Karpas-422 (cell line): ENCODE results near the gene LCP1. TPM values are rescaled to one million over a fixed set of nuclear protein-coding genes. Genes with fewer than 3 reads are reported as not detected.

Experiments
- DNase-seq: peaks from one replicate; pipeline ENCODE4 v3.0.0-alpha.2; 2015
- H2AFZ ChIP-seq: fragments of 200-600 bp; sonication (generic); 2 replicates; pipeline ENCODE4 v1.6.1; 2014; ENCODE audit warnings: antibody characterized with exemption, low read length, mixed read lengths
- H3K27ac ChIP-seq: fragments of 200-600 bp; sonication (generic); 2 replicates; pipeline ENCODE4 v1.5.1; 2014; ENCODE audit warnings: mild to moderate bottlenecking, low read length, moderate library complexity
- H3K27me3 ChIP-seq: fragments of 200-600 bp; sonication (generic); 2 replicates; pipeline ENCODE4 v1.6.1; 2014; ENCODE audit warnings: low read length, mixed read lengths
- H3K36me3 ChIP-seq: fragments of 200-600 bp; sonication (generic); 2 replicates; pipeline ENCODE4 v1.6.1; 2014; ENCODE audit warnings: low read length, mixed read lengths; ENCODE audit not compliant: insufficient read depth
- H3K4me1 ChIP-seq: fragments of 200-600 bp; sonication (generic); 2 replicates; pipeline ENCODE4 v1.6.1; 2014; ENCODE audit warnings: mild to moderate bottlenecking, low read length, mixed read lengths
- H3K4me2 ChIP-seq: fragments of 200-600 bp; sonication (generic); 2 replicates; pipeline ENCODE4 v1.6.1; 2014; ENCODE audit warnings: low read length, low read depth, mild to moderate bottlenecking; ENCODE audit not compliant: poor library complexity, severe bottlenecking
- H3K4me3 ChIP-seq: fragments of 200-600 bp; sonication (generic); 2 replicates; pipeline ENCODE4 v1.5.1; 2014; ENCODE audit warnings: mild to moderate bottlenecking, antibody characterized with exemption, low read length, mixed read lengths
- H3K79me2 ChIP-seq: fragments of 200-600 bp; sonication (generic); 2 replicates; pipeline ENCODE4 v1.6.1; 2014; ENCODE audit warnings: mild to moderate bottlenecking, low read length, mixed read lengths
- H3K9ac ChIP-seq: fragments of 200-600 bp; sonication (generic); 2 replicates; pipeline ENCODE4 v1.6.0; 2014; ENCODE audit warnings: low read length
- H3K9me2 ChIP-seq: fragments of 200-600 bp; sonication (generic), shearing (Covaris generic); replicated peaks from 2 replicates; pipeline ENCODE4 v1.6.0; 2014; ENCODE audit warnings: mild to moderate bottlenecking, low read length, moderate library complexity; ENCODE audit not compliant: insufficient read depth
- H3K9me3 ChIP-seq: fragments of 300-700, 200-600 bp; sonication (generic); 2 replicates; pipeline ENCODE4 v1.6.1; 2014; ENCODE audit warnings: low read length, mixed read lengths
- H4K20me1 ChIP-seq: fragments of 200-600 bp; sonication (generic); 2 replicates; pipeline ENCODE4 v1.6.1; 2014; ENCODE audit warnings: mild to moderate bottlenecking, antibody characterized with exemption, low read length, low read depth; ENCODE audit not compliant: insufficient read depth
- total RNA-seq: library from RNA; depleted of rRNA; stranded (reverse); fragments of >200 nt; shearing (Covaris generic); gene quantifications from 2 replicates; pipeline ENCODE4 v1.2.3, GENCODE V29; 2014; ENCODE audit warnings: low replicate concordance

The LCP1 gene
- total RNA-seq, 1 experiment from 2014 or later = 415 TPM

GRCh38 chr13:46192412-46192811 lies 10.4 kb upstream of the LCP1 start:
- Histone ChIP-seq H4K20me1 (no peaks in the 10 kb centered on the region), H3K79me2 (no peaks in the 10 kb centered on the region), H3K27me3 (no peaks in the 10 kb centered on the region), H3K36me3 (no peaks in the 10 kb centered on the region), H3K9me3 (no peaks in the 10 kb centered on the region), H3K9me2 (no peaks in the 10 kb centered on the region), H3K9ac (no peak overlapping the region), H3K4me1 (peaks cover 6% of the 10 kb centered on the region), H3K27ac (no peak overlapping the region), H2AFZ (no peak overlapping the region), H3K4me3 (no peak overlapping the region), H3K4me2 (no peak overlapping the region)
- DNase-seq = no peak

GRCh38 chr13:46185634-46186033 lies 3.7 kb upstream of the LCP1 start:
- no peak overlapping the region for H3K27ac ChIP-seq
- peaks cover 20% of the 10 kb centered on the region for H3K79me2 ChIP-seq
- H4K20me1 ChIP-seq = peaks cover 8% of the 10 kb centered on the region; the same call in 1 of the 2 replicates

GRCh38 chr13:46184277-46184699 lies 2.3 kb upstream of the LCP1 start:
- H2AFZ ChIP-seq = peak overlapping the region; percentile 89
- peak; percentile 92 for DNase-seq
- no peaks in the 10 kb centered on the region for H3K9me2 ChIP-seq
- peak overlapping the region; percentile 99; the same call in 1 of the 2 replicates for H3K27ac ChIP-seq
- peak overlapping the region; percentile 80; the same call in 1 of the 2 replicates for H3K9ac ChIP-seq
- H3K79me2 ChIP-seq = peaks cover 34% of the 10 kb centered on the region
- no peaks in the 10 kb centered on the region for H3K27me3 ChIP-seq
- H3K4me1 ChIP-seq = peaks cover 34% of the 10 kb centered on the region
- peaks cover 10% of the 10 kb centered on the region; the same call in 1 of the 2 replicates for H4K20me1 ChIP-seq
- no peak overlapping the region; the same call in 1 of the 2 replicates for H3K4me3 ChIP-seq
- peaks cover 7% of the 10 kb centered on the region; the same call in 1 of the 2 replicates for H3K36me3 ChIP-seq
- no peaks in the 10 kb centered on the region for H3K9me3 ChIP-seq
- H3K4me2 ChIP-seq = peak overlapping the region; percentile 96

More at GRCh38 chr13:46185634-46186033, 3.7 kb upstream of the LCP1 start:
- Histone ChIP-seq H2AFZ (no peak overlapping the region), H3K9me2 (no peaks in the 10 kb centered on the region), H3K4me1 (peaks cover 31% of the 10 kb centered on the region), H3K4me2 (no peak overlapping the region), H3K27me3 (no peaks in the 10 kb centered on the region), H3K9me3 (no peaks in the 10 kb centered on the region), H3K36me3 (0 out of 2 replicates have a peak, but pooled peaks cover 5% of the 10 kb centered on the region), H3K4me3 (no peak overlapping the region), H3K9ac (no peak overlapping the region)
- DNase-seq = no peak

- Histone ChIP-seq H3K27ac (peak overlapping the region; percentile 99), H3K9me3 (no peaks in the 10 kb centered on the region), H3K9ac (peak overlapping the region; percentile 80), H3K4me2 (peak overlapping the region; percentile 96), H3K9me2 (no peaks in the 10 kb centered on the region), H3K27me3 (no peaks in the 10 kb centered on the region), H3K4me3 (peak overlapping the region; percentile 90), H3K36me3 (peaks cover 17% of the 10 kb centered on the region; the same call in 1 of the 2 replicates), H4K20me1 (peaks cover 17% of the 10 kb centered on the region; the same call in 1 of the 2 replicates), H3K4me1 (peaks cover 44% of the 10 kb centered on the region), H2AFZ (peak overlapping the region; percentile 89), H3K79me2 (peaks cover 44% of the 10 kb centered on the region)
- DNase-seq = peak; percentile 65
Measured at GRCh38 chr13:46183018-46183946, 1.3 kb upstream of the LCP1 start.

- Histone ChIP-seq H3K27me3 (no peaks in the 10 kb centered on the region), H3K79me2 (peaks cover 52% of the 10 kb centered on the region), H3K9ac (peak overlapping the region; percentile 80), H3K4me3 (peak overlapping the region; percentile 90), H2AFZ (peak overlapping the region; percentile 89), H4K20me1 (peaks cover 21% of the 10 kb centered on the region; the same call in 1 of the 2 replicates), H3K9me3 (no peaks in the 10 kb centered on the region), H3K9me2 (no peaks in the 10 kb centered on the region), H3K4me2 (peak overlapping the region; percentile 96), H3K36me3 (peaks cover 25% of the 10 kb centered on the region; the same call in 1 of the 2 replicates), H3K27ac (peak overlapping the region; percentile 99), H3K4me1 (peaks cover 52% of the 10 kb centered on the region)
- DNase-seq = no peak
Measured at GRCh38 chr13:46182491-46182877, 507 bp upstream of the LCP1 start.

- H3K27me3 ChIP-seq = no peaks in the 10 kb centered on the region
- DNase-seq = peak; percentile 70
- H3K4me2 ChIP-seq = peak overlapping the region; percentile 96
- H3K4me1 ChIP-seq = peaks cover 63% of the 10 kb centered on the region
- peak overlapping the region; percentile 99 for H3K27ac ChIP-seq
- H3K79me2 ChIP-seq = peaks cover 62% of the 10 kb centered on the region
- no peaks in the 10 kb centered on the region for H3K9me3 ChIP-seq
- no peaks in the 10 kb centered on the region for H3K9me2 ChIP-seq
- peak overlapping the region; percentile 84 for H3K9ac ChIP-seq
- H4K20me1 ChIP-seq = peaks cover 29% of the 10 kb centered on the region; the same call in 1 of the 2 replicates
- H2AFZ ChIP-seq = no peak overlapping the region
- H3K4me3 ChIP-seq = peak overlapping the region; percentile 90
- peaks cover 29% of the 10 kb centered on the region; the same call in 1 of the 2 replicates for H3K36me3 ChIP-seq
Measured at GRCh38 chr13:46181377-46181839, 569 bp downstream of the LCP1 start.

GRCh38 chr13:46179969-46180763 lies 1.8 kb downstream of the LCP1 start:
- H3K4me3 ChIP-seq = peak overlapping the region; percentile 90
- peaks cover 35% of the 10 kb centered on the region; the same call in 1 of the 2 replicates for H3K36me3 ChIP-seq
- H3K9me3 ChIP-seq = no peaks in the 10 kb centered on the region
- peak; percentile 62 for DNase-seq
- peaks cover 75% of the 10 kb centered on the region for H3K79me2 ChIP-seq
- H3K9me2 ChIP-seq = no peaks in the 10 kb centered on the region
- H3K4me2 ChIP-seq = peak overlapping the region; percentile 96
- peak overlapping the region; percentile 84 for H3K9ac ChIP-seq
- H3K27ac ChIP-seq = peak overlapping the region; percentile 99
- no peak overlapping the region for H2AFZ ChIP-seq
- H3K4me1 ChIP-seq = peaks cover 75% of the 10 kb centered on the region
- peaks cover 41% of the 10 kb centered on the region for H4K20me1 ChIP-seq
- no peaks in the 10 kb centered on the region for H3K27me3 ChIP-seq
